Iris pigment epithelial cell (primary cell): Measurements from ENCODE around the gene KDELR1.
A peak's percentile ranks its signal among the peaks of the same experiment; 100 is the strongest.

Source experiments
- DNase-seq: peaks from one replicate; pipeline ENCODE4 v3.0.0-alpha.2; 2011; ENCODE audit warnings: low read depth

The KDELR1 gene

GRCh38 chr19:48391100-48392005 lies at the start of gene KDELR1:
Gene KDELR1 (minus strand): TSS chr19:48391551. CDS start chr19:48391358, 193 bp downstream.
- peak; percentile 58 for DNase-seq

GRCh38 chr19:48436586-48436985 lies 45.2 kb upstream of the KDELR1 start:
- no peak for DNase-seq

GRCh38 chr19:48433337-48433736 lies 42.0 kb upstream of the KDELR1 start:
- no peak for DNase-seq

- DNase-seq: no peak
Observed at GRCh38 chr19:48428670-48429069, 37.3 kb upstream of the KDELR1 start.

- peak; percentile 77 for DNase-seq
Observed at GRCh38 chr19:48424694-48425219, 33.4 kb upstream of the KDELR1 start.

GRCh38 chr19:48421548-48421947 lies 30.2 kb upstream of the KDELR1 start:
- no peak for DNase-seq

- peak; percentile 42 for DNase-seq
Observed at GRCh38 chr19:48419158-48419920, 28.0 kb upstream of the KDELR1 start.

GRCh38 chr19:48418317-48419064 lies 27.1 kb upstream of the KDELR1 start:
- DNase-seq: no peak

GRCh38 chr19:48417421-48417820 lies 26.1 kb upstream of the KDELR1 start:
- DNase-seq: no peak

- DNase-seq: no peak
Observed at GRCh38 chr19:48415806-48416221, 24.5 kb upstream of the KDELR1 start.

- peak; percentile 81 for DNase-seq
Observed at GRCh38 chr19:48415395-48415794, 24.0 kb upstream of the KDELR1 start.

GRCh38 chr19:48413879-48414587 lies 22.7 kb upstream of the KDELR1 start:
- no peak for DNase-seq

GRCh38 chr19:48405850-48406249 lies 14.5 kb upstream of the KDELR1 start:
- DNase-seq: no peak

GRCh38 chr19:48405010-48405659 lies 13.8 kb upstream of the KDELR1 start:
- DNase-seq: no peak

- peak; percentile 79 for DNase-seq
Observed at GRCh38 chr19:48403606-48404005, 12.3 kb upstream of the KDELR1 start.

- DNase-seq: no peak
Observed at GRCh38 chr19:48401287-48401686, 9.9 kb upstream of the KDELR1 start.

GRCh38 chr19:48400018-48400742 lies 8.8 kb upstream of the KDELR1 start:
- peak; percentile 89 for DNase-seq

- DNase-seq: peak; percentile 93
Observed at GRCh38 chr19:48398375-48399235, 7.3 kb upstream of the KDELR1 start.

GRCh38 chr19:48398102-48398374 lies 6.7 kb upstream of the KDELR1 start:
- DNase-seq: no peak
